Measurements from ENCODE around the gene LITAFD.

DNA sequence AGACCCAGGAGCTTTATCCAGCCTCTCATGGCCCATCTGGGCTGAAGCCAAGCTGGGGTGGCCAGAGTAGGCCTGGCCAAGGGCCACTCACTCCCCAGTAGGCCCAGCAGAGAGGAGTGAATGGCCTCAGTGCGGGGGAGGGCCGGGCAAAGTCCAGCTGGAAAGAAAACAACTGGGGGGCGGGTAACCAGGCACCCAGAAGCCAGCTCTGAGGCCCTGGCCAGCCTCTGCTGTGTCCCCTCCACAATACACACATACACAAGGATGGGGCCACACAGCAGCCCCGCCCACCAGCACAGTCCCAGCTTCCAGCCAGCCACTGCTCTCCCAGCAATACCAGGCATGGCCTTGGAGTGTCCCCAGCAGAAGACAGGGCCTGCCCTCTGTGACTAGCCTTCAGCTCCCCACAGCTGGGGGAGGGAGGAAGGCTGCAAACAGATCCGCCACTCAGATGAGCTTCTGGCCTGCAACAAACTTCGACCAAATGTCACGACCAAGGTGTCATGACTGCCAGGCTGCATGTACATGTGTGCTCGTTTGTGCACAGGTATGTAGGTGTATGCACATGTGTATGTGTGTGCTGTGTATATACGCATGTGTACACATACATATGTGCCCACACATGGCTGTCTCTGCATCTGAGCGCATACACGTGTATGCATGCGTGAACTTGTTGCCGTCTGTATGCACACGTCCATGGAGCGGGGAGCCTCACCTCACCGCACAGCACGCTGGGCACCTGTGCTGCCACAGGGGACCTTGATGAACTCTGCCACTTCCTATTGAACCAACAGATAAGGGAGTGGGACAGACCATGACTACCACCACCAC lies 18.3 kb upstream of the LITAFD start:
- no peak for TF ChIP-seq EP300 (IDR thresholded peaks at IDR 0.05)
- TF ChIP-seq, protein P1, sequence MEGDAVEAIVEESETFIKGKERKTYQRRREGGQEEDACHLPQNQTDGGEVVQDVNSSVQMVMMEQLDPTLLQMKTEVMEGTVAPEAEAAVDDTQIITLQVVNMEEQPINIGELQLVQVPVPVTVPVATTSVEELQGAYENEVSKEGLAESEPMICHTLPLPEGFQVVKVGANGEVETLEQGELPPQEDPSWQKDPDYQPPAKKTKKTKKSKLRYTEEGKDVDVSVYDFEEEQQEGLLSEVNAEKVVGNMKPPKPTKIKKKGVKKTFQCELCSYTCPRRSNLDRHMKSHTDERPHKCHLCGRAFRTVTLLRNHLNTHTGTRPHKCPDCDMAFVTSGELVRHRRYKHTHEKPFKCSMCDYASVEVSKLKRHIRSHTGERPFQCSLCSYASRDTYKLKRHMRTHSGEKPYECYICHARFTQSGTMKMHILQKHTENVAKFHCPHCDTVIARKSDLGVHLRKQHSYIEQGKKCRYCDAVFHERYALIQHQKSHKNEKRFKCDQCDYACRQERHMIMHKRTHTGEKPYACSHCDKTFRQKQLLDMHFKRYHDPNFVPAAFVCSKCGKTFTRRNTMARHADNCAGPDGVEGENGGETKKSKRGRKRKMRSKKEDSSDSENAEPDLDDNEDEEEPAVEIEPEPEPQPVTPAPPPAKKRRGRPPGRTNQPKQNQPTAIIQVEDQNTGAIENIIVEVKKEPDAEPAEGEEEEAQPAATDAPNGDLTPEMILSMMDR (IDR thresholded peaks at IDR 0.05), result no peak

Measured in esophagus muscularis mucosa (tissue), 3 donors.